ENCODE results near the gene TCF20. TPM values are rescaled to one million over a fixed set of nuclear protein-coding genes. Genes with fewer than 3 reads are reported as not detected.

Gene TCF20
- total RNA-seq, 1 donor from 2014 or later = 112 TPM

GRCh38 chr22:42283278-42284201 is 13.1 kb upstream of the TCF20 start:
- peak; percentile 82 for DNase-seq
- Mint-ChIP-seq H3K36me3 (ENCODE audit: unreplicated experiment) (no peaks in the 10 kb centered on the region), H3K27ac (ENCODE audit: unreplicated experiment) (peak overlapping the region; percentile 96), H3K4me1 (ENCODE audit: low read depth, unreplicated experiment) (peaks cover 23% of the 10 kb centered on the region), H3K9me3 (ENCODE audit: unreplicated experiment) (peaks cover 7% of the 10 kb centered on the region), H3K27me3 (ENCODE audit: unreplicated experiment) (peaks cover 11% of the 10 kb centered on the region), H3K4me3 (ENCODE audit: unreplicated experiment) (peak overlapping the region; percentile 90)
- TF ChIP-seq, protein P1, sequence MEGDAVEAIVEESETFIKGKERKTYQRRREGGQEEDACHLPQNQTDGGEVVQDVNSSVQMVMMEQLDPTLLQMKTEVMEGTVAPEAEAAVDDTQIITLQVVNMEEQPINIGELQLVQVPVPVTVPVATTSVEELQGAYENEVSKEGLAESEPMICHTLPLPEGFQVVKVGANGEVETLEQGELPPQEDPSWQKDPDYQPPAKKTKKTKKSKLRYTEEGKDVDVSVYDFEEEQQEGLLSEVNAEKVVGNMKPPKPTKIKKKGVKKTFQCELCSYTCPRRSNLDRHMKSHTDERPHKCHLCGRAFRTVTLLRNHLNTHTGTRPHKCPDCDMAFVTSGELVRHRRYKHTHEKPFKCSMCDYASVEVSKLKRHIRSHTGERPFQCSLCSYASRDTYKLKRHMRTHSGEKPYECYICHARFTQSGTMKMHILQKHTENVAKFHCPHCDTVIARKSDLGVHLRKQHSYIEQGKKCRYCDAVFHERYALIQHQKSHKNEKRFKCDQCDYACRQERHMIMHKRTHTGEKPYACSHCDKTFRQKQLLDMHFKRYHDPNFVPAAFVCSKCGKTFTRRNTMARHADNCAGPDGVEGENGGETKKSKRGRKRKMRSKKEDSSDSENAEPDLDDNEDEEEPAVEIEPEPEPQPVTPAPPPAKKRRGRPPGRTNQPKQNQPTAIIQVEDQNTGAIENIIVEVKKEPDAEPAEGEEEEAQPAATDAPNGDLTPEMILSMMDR (IDR thresholded peaks at IDR 0.05; ENCODE audit: partially characterized antibody, unreplicated experiment) = no peak

GRCh38 chr22:42282943-42283277 is 12.5 kb upstream of the TCF20 start:
- Mint-ChIP-seq H3K4me3 (ENCODE audit: unreplicated experiment) (peak overlapping the region; percentile 90), H3K27ac (ENCODE audit: unreplicated experiment) (peak overlapping the region; percentile 96), H3K9me3 (ENCODE audit: unreplicated experiment) (peaks cover 7% of the 10 kb centered on the region), H3K27me3 (ENCODE audit: unreplicated experiment) (peaks cover 11% of the 10 kb centered on the region), H3K4me1 (ENCODE audit: low read depth, unreplicated experiment) (peaks cover 23% of the 10 kb centered on the region), H3K36me3 (ENCODE audit: unreplicated experiment) (no peaks in the 10 kb centered on the region)
- no peak for DNase-seq
- TF ChIP-seq, protein P1 (IDR thresholded peaks at IDR 0.05; ENCODE audit: partially characterized antibody, unreplicated experiment) = no peak

- H3K4me3 Mint-ChIP-seq (ENCODE audit: unreplicated experiment) = peak overlapping the region; percentile 90
Measured at GRCh38 chr22:42282252-42282942, 11.9 kb upstream of the TCF20 start.

GRCh38 chr22:42281706-42282251 is 11.3 kb upstream of the TCF20 start:
- peak overlapping the region; percentile 82 for H3K27ac Mint-ChIP-seq (ENCODE audit: unreplicated experiment)
- DNase-seq = no peak
- H3K36me3 Mint-ChIP-seq (ENCODE audit: unreplicated experiment) = peaks cover 6% of the 10 kb centered on the region
- H3K9me3 Mint-ChIP-seq (ENCODE audit: unreplicated experiment) = peaks cover 11% of the 10 kb centered on the region
- H3K27me3 Mint-ChIP-seq (ENCODE audit: unreplicated experiment) = peaks cover 13% of the 10 kb centered on the region
- H3K4me1 Mint-ChIP-seq (ENCODE audit: low read depth, unreplicated experiment) = peaks cover 24% of the 10 kb centered on the region
- peak overlapping the region; percentile 42 for H3K4me3 Mint-ChIP-seq (ENCODE audit: unreplicated experiment)
- TF ChIP-seq, protein P1 (IDR thresholded peaks at IDR 0.05; ENCODE audit: partially characterized antibody, unreplicated experiment) = no peak

More at GRCh38 chr22:42282252-42282942, 11.9 kb upstream of the TCF20 start:
- Mint-ChIP-seq H3K9me3 (ENCODE audit: unreplicated experiment) (peaks cover 7% of the 10 kb centered on the region), H3K36me3 (ENCODE audit: unreplicated experiment) (no peaks in the 10 kb centered on the region), H3K27ac (ENCODE audit: unreplicated experiment) (peak overlapping the region; percentile 96), H3K27me3 (ENCODE audit: unreplicated experiment) (peaks cover 11% of the 10 kb centered on the region), H3K4me1 (ENCODE audit: low read depth, unreplicated experiment) (peaks cover 19% of the 10 kb centered on the region)
- DNase-seq = no peak
- TF ChIP-seq, protein P1 (IDR thresholded peaks at IDR 0.05; ENCODE audit: partially characterized antibody, unreplicated experiment) = no peak
